Middle frontal gyrus (tissue), 1 donor: ENCODE measurements around the gene LMF1.

Experiments
- DNase-seq: peaks from one replicate; pipeline ENCODE4 v3.0.0-alpha.2; 2015; ENCODE audit warnings: low spot score; ENCODE audit errors: extremely low spot score

The LMF1 gene

DNA sequence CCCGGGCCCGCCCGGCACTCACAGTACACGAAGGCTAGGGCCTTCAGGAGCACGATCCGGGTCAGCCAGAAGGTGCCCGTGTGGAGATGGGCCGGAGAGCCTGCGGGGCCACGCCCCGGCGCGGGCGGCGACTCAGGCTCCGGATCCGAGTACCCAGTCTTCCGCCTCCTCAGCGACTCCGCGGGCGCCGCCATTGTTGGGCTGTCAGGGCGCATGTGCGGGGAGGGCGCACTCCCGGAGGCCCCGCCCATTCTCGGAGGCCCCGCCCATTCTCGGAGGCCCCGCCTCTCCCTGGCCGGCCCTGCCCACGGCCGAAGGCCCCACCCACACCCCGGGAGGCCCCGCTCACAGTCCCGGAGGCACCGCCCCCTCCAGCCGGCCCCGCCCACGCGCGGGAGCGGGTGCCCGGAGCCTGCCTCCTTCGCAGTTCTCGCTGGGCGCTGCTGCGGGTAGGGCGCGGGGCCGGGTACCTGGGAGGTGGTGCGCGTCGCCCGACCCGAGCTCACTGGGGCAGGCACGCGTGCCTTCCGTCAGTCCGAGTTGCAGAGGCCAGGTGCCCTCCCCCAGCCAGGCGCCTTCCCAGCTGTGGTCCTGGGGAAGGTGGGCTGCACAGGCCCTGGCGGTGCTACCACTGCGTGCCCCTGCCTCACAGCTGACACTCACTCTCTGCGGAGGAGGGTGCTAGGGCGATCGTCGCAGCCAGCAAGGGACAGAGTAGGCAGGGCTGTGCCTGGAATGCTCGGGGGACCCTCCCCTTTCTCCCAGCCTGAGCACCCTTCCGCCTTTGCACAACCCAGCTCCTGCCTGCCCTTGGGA is at the start of gene LMF1:
Gene LMF1 (minus strand): TSS at position 219 of the 816 bp plus-strand sequence. CDS start 4 bp downstream, at position 215.
- peak; percentile 92 for DNase-seq

DNA sequence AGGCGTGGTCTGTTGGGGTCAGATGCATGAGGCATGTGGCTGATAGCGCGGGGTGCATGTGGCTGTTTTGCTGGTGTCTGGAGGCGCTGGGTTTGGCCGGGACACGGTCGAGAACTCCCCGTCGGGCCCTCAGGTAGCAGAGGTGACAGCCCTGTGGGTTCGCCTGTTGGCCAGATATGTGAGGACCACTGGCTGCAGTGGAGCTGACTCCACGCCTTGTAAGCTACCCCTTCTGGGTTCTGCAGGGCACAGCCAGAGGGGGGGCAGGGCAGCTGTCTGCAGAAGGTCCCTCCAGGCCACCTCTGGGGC is 49.3 kb upstream of the LMF1 start:
- DNase-seq: no peak

DNA sequence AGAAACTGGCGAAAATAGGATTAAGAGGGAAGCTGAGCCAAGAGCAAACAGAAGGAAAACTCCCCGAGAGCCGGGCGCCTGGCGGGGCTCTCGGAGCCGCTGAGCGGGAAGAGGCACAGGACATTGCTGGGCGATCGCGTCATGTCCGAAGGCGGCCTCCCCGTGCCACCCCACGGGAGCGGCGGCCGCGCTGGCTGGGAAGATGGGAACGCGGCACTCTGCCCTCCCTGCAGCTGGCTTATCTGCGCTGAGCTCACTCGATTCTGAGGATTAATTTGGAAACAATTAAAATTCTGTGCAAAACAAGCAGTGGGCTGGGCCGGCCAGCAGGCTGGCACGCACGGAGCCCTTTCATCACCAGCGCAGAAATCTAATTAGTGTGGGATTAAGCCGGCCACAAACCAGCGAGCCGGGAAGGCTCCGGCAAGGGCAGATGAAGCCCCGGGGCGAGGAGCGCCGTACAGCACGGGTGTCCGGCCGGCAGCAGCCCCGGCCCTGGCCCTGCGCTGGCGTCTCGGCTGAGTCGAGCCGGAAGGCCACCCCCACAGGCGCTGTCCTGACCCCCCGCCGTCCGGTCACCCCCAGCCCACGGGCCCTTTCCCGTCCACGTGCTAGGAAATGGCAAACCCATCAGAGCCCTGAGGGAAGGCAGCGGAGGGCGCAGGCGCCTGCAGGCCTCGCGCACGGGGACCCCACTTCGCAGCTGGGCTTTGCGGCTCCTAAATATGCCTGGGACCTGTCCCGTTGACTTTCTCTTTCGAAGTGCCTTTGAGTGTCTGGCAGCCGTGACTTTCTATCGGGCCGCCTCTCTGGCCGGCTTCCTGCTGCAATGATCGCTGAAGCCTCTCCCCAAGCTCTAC is 48.7 kb upstream of the LMF1 start:
- DNase-seq: peak; percentile 18

DNA sequence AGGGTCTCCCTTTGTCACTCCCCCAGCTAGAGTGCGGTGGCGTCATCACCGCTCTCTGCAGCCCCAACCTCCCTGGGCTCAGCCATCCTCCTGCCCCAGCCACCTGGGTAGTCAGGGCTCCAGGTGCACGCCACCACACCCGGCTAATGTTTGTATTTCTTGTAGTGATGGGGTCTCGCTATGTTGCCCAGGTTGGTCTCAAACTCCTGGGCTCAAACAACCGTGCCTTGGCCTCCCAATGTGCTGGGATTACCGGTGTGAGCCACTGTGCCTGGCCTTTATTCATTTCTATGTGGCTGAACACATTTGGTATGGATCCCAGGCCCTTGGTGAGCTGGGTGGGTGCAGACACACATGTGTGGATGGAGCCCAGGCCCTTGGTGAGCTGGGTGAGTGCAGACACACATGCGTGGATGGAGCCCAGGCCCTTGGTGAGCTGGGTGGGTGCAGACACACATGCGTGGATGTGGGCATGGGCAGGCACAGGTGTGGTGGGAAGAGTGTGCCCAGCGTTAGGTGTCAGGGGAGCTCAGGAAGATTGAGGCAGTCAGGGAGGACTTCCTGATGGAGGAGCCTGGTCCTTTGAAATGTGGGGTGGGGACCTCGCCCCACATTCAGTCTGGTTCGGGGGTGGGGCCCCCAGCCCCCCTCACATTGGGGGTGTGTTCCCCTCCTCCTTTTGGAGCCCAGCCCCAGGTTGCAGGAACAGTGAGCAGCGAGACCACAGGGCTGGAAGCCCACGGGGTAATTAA is 47.8 kb upstream of the LMF1 start:
- DNase-seq: no peak

DNA sequence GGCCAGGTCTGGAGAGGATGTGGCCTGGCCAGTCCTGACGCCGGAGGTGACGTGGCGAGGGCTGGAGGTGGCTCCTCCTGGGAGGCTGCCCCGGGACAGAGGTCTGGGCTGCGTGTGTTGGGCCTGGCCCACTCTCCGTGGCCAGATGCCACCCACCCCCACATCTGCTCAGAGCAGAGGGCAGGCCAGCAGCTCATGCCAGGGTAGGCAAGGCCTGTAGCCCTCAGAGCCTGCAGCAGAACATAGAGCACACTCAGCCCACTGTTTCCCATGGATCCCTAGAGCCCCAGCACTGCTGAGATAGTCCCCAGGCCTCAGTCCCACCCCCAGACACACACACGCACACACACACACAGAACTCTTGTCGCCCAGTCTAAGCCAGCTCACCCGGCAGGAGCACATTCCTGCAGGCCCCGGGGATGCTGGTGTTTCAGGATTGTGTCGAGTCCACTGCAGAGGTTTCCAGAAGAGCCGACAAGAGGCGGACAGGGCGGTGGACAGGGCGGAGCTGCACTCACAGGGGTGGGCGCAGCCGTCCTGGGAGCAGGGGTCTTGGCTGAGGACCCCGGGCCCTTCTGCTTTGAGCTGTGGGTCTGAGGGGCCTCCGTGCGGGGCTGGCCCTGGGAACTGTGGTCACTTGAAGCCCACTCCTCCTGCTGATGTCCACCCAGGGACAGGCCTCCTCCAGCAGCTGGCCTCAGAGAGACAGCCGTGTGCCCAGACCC is 44.1 kb upstream of the LMF1 start:
- no peak for DNase-seq

DNA sequence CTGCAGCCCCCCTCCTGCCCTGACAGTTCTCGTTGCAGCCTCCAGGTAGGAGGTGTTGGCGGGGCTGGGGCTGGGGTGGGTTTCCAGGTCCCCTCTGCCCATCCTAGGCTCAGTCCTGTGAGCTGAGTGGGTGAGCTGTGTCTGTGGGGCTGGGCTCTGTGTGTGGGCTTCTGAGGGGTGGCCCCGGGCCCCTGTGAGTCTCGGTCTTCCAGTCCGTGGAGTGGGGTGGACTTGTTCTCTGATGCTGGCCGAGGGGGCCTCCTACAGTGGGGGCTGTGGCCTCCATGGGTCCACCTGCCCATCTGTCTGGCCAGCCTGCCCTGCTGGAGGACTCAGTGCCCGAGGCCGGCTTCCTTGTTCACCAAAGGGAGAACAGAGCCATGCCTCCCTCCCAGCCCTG is 43.4 kb upstream of the LMF1 start:
- DNase-seq: no peak

DNA sequence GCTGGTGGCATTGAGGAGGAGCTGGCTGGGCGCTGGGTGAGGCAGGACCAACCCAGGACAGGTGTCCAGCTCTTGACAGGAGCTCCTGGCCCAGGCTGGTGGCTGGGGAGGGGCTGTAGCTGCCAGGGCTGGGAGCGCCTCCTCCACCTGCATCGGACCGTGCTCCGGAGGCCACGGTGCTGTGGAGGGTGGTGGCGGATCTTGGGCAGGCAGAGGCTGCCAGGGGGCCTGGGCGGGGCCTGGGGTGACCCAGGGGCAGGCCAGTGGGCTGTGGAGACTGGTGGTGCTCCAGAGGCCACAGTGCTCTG is 42.8 kb upstream of the LMF1 start:
- no peak for DNase-seq

DNA sequence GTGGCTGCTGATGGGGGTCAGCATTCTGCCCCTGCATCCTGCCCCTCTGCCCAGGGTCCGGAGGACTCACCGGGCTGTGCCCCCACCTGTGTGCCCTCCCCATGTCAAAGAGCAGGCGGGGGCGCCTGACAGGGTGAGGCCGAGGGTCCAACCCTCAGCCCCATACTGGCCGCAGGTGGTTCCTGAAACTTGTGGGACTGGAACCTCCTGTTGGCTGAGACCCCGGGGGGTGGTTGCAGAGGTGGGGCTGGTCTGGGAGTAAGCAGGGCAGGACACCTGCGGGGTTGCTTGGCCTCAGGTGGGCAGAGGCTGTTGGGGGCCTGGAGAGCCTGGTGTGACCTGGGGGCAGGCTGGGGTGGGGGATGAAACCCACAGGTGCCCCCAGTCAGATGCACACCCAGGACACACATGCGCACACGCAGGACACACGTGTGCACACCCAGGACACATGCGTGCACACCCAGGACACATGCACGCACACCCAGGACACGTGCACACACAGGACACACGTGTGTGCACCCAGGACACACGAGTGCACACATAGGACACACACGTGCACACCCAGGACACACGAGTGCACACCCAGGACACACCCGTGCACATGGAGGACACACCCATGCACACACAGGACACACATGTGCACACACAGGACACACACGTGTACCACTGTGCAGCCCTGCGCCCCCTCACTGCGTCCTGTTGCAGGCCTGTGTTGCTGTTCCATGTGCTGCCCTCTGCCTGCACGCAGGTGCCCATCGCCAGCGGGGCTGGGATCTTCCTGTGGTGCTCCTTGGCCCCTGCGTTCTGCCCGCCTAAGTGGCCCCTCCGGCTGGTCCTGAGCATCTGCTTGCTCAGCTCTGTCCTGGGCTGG is 42.2 kb upstream of the LMF1 start:
- DNase-seq: no peak

DNA sequence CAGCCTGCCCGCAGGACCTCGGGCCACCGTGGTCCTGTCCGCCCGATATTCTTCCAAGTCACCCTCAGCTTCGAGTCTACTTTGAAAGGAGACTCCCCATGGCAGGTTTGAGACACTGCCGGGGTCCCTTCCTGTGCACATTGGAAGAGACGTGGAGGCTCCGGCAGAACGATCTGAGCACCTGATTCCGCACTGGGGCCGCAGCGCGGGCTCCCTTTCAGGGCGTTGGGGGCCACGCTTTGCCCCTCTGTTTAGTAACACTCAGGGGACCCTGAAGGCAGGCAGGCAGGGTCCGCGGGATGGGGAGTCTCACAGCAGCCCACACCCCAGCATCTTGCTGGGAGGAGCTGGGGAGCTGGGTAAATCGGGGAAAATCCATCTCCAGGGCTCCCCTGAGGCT is 41.4 kb upstream of the LMF1 start:
- DNase-seq: no peak

DNA sequence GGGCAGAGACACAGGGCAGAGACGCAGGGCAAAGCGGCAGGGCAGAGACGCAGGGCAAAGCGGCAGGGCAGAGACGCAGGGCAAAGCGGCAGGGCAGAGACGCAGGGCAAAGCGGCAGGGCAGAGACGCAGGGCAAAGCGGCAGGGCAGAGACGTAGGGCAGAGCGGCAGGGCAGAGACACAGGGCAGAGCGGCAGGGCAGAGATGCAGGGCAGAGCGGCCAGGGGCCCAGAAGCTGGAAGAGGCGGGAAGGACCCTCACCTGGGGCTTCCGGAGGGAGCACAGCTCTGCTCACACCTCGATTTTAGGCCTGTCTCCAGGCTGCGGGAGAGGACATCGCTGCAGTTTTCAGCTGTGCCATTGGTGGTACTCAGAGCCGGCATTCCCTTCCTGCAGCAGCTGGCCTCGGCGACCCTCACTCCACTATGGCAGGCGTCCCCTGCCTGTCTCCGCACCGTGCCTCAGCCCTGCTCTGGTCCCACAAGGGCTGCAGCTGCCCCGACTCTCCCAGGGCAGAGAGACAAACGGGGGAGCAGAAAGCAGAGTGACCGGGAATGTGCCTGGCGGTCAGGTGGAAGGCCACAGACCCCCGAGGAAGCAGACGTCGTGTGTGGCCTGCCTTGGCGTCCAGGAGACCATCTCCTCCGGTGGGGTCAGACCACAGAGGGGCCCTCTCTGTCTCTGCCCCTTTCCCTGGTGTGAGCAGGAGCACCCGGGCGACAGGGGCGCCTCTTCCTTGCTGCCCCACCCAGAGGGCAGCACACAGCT is 40.7 kb upstream of the LMF1 start:
- DNase-seq: no peak

DNA sequence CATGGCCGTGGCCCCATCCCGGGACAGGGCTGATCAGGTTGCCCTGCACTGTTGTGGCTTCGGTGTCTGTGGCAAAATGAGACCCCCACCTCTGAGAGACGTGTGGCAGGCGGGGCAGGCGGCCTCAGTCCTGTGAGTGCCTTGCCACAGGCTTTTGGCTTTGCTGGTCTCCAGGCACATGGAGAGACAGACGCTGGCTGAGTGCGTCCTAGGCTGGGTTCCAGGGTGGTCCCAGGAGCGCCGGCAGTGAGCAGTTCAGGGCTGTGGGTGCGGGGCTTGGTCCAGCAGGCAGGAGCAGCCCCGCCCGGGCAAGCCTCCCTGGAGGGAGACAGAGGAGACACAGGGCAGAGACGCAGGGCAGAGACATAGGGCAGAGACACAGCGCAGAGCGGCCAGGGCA is 40.0 kb upstream of the LMF1 start:
- no peak for DNase-seq

DNA sequence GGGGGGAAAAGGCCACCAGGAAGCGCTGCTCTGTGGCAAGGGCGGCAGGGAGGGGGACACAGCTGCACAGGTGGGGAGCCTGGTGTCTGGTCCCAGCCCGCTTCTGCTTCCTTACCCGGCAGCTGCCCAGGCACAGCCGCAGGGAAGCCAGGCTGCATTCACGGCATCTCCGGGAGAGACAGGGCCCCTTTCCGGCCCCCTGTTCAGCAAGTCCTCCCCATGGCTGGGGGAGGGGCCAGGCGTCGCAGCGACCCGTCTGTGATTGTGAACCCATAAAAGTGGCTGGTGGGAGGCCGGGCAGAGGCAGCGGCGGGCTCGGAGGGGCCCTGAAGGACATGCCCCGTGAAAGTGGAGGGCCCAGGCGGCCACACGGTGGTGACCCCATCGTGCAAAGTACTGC is 39.5 kb upstream of the LMF1 start:
- DNase-seq: no peak

DNA sequence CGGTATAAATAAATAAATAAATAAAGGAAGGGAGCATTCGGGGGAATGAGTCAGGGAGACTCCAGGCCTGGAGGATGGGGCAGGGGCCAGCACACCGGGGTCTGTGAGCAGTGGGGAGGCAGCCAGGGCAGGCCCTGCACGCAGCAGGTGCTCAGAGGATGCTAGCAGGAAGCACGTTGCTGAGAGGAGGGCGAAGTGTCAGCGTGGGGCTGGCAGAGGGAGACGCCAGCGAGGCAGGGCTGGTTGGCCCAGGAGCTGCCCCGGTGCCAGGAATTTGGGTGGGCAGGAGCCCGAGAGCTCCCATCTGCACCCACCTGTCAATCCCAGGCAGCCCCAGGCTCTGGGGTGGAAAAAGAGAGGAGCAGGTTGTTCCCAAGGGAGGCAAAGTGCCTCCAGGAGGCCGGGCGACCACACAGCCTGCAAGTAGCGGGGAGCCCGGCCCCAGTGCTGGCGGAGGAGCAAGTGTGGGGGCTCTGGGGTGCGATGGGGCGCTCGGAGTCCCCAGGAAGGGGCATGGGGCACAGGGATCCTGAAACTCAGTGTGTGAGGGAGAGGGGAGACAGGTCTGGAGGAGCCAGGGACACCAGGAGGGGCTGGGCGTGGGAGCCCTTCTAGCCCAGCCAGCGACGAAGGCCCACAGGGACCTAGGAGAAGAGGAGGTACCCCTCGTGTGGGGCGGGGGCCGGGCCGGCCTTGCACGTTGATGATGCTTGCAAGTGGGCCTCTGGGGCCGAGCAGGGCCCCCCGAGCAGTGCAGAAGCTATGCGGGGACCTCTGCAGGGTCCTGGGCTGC is 38.8 kb upstream of the LMF1 start:
- no peak for DNase-seq

DNA sequence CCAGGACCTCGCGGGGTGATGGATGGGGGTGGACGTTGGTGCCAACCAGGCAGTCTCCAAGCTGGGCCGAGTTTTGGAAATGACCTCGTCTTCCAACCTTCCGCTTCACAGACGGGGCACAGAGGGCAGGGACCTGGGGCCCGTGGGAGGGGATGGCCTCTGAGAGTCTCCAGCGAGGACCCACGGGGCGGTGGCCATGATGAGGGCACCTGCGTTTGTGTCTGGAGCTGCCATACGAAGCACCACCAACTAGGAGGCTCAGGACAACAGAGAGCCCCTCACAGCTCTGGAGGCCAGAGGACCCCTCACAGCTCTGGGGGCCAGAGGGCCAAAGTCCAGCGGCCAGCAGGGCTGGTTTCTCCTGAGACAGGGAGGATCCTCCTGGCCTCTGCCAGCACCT is 37.3 kb upstream of the LMF1 start:
- no peak for DNase-seq

DNA sequence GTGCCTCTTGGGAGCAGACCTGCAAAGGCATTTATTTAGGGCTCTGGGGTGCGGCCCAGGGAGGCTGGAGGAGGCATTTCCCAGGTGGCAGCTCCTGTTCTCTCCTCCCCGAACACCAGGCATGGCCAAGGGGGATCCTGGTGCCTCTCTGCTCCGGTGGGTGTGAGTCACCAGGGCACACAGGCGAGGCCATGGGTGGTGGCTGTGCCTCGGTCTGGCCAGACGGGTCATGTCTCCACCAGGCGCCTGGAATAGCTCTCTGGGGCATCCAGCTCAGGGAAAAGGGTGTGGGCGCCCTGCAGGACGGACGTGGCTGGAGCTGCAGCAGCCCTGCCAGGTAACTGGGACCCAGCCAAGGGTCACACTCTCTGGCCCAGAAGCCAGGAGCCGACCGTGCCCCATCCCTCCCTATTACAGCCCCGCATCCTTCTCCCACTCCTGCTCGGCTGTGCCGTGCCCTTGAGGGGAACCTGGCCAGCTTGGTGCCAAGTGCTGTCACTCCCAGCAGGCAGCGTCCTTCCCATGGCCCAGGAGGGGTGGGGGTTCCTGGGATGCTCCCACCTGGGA is 36.6 kb upstream of the LMF1 start:
- no peak for DNase-seq

DNA sequence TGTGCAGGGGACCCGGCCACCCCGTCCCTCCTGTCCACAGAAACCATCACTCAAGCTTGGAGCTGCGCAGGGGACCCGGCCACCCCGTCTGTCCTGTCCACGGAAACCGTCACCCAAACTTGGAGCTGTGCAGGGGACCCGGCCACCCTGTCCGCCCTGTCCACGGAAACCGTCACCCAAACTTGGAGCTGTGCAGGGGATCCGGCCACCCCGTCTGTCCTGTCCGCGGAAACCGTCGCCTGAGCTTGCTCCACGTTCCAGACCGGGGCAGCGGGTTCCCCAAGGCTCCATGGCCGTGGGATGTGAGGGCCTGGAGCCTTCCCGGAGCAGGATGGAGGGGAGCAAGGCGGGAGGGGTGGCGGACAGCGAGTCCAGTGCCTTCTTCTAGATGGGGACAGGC is 36.0 kb upstream of the LMF1 start:
- no peak for DNase-seq

DNA sequence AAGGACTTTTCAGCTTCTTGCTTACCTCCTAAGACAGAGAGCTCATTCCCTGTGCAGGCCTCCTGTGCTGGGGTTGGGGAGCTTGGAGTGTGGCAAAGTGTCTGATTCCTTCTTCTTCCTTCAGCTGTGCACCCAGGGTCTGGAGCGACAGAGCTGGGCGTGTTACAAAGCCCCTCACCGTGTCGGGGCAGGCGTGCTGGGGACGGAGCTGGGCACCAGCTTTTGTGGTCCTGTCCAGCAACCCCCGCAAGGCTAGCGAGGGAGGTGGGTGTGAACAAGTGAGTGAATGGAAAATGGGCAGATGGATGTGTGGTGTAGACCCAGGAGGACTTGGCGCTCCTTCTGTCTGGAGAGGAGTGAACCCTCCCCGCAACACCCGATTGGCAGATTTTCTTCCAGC is 34.5 kb upstream of the LMF1 start:
- no peak for DNase-seq

DNA sequence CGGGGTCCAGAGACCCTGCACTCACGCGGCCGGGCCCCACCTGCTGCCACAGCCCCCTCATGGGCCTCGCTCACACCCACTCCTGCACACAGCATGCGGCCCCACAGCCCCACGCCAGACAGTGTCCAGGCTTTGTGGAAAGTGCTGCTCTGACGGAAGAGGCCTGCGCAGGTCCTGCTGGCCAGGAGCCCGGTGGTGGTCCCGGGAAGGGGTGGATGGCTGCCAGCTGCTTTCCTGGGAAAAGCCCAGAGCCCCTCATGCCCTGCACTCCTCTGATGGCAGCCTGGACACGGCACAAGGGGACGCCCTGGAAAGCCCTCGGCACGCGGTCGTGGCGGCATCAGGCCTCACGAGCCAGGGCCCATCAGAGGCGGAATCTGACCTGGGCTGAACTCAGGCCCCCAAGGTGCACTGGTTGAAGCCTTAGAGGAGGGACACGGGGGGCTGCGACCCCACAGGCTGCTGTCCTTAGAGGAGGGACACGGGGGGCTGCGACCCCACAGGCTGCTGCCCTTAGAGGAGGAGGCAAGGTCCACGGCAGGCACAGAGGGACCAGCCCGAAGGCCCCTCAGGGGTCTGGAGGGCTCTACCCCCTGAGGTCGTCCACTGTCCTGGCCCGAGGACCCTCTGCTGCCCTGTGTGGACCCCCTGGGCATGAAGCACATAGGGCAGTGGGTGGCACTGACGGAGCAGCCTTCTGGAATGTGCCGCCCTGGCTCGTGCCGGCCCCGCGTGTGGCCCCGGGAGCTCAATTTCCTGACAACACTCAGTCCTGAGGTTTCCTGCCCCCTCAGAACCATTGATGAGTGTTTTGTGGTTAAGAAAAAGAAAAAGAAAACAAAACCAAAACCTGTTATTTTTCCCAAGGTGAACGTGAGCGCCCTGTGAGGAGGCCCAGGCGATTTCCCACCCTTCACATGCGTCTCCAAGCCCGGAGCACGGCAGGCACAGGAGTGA is 32.9 kb upstream of the LMF1 start:
- DNase-seq: no peak
